H9 (cell line): ENCODE data around the gene VAV2. TPM values are rescaled to one million over a fixed set of nuclear protein-coding genes. Genes with fewer than 3 reads are reported as not detected.

Source experiments
- DNase-seq: peaks from one replicate; pipeline ENCODE4 v3.0.0-alpha.2; 2017
- H2AFZ ChIP-seq: one replicate; pipeline ENCODE4 v1.6.1; 2013; ENCODE audit warnings: mild to moderate bottlenecking, low read length, control low read depth, moderate library complexity
- H2AK5ac ChIP-seq: 2 replicates; pipeline ENCODE4 v1.6.1; 2013; ENCODE audit warnings: low read length, control low read depth, mixed read lengths; ENCODE audit not compliant: insufficient read length
- H2BK120ac ChIP-seq: one replicate; pipeline ENCODE4 v1.6.1; 2013; ENCODE audit warnings: low read depth, mild to moderate bottlenecking, low read length, control low read depth, inconsistent platforms; ENCODE audit not compliant: poor library complexity, severe bottlenecking
- H2BK12ac ChIP-seq: 2 replicates; pipeline ENCODE4 v1.6.1; 2013; ENCODE audit warnings: low read length, control low read depth, mixed read lengths, low read depth; ENCODE audit not compliant: insufficient read length
- H2BK15ac ChIP-seq: 2 replicates; pipeline ENCODE4 v1.6.1; 2013; ENCODE audit warnings: low read depth, low read length, control low read depth
- H2BK20ac ChIP-seq: one replicate; pipeline ENCODE4 v1.6.1; 2013; ENCODE audit warnings: low read depth, mild to moderate bottlenecking, low read length, control low read depth, inconsistent platforms; ENCODE audit not compliant: poor library complexity, severe bottlenecking
- H2BK5ac ChIP-seq: 2 replicates; pipeline ENCODE4 v1.6.1; 2013; ENCODE audit warnings: low read length, control low read depth, mixed read lengths; ENCODE audit not compliant: insufficient read length
- H3K14ac ChIP-seq: 2 replicates; pipeline ENCODE4 v1.6.1; 2013; ENCODE audit warnings: low read length, control low read depth; ENCODE audit not compliant: insufficient read depth
- H3K18ac ChIP-seq: 2 replicates; pipeline ENCODE4 v1.6.1; 2013; ENCODE audit warnings: low read depth, mild to moderate bottlenecking, mixed read lengths, low read length, control low read depth; ENCODE audit not compliant: insufficient read length
- H3K23ac ChIP-seq: 2 replicates; pipeline ENCODE4 v1.6.1; 2013; ENCODE audit warnings: low read length, control low read depth, mixed read lengths, low read depth; ENCODE audit not compliant: insufficient read length
- H3K23me2 ChIP-seq: 2 replicates; pipeline ENCODE4 v1.6.1; 2013; ENCODE audit warnings: low read depth, mild to moderate bottlenecking, mixed read lengths, low read length, control low read depth; ENCODE audit not compliant: insufficient read length, poor library complexity, severe bottlenecking
- H3K27ac ChIP-seq: 2 replicates; pipeline ENCODE4 v1.5.1; 2013; ENCODE audit warnings: low read length, control low read depth, mixed read lengths, low read depth; ENCODE audit not compliant: insufficient read length
- H3K27me3 ChIP-seq: 2 replicates; pipeline ENCODE4 v1.6.1; 2013; ENCODE audit warnings: low read length, control low read depth, inconsistent platforms; ENCODE audit not compliant: insufficient read depth
- H3K4ac ChIP-seq: 2 replicates; pipeline ENCODE4 v1.6.1; 2013; ENCODE audit warnings: low read depth, mild to moderate bottlenecking, control low read depth, inconsistent platforms, low read length, moderate library complexity
- H3K4me1 ChIP-seq: 2 replicates; pipeline ENCODE4 v1.6.1; 2013; ENCODE audit warnings: low read length, control low read depth, inconsistent platforms; ENCODE audit not compliant: insufficient read depth
- H3K4me2 ChIP-seq: 2 replicates; pipeline ENCODE4 v1.6.1; 2013; ENCODE audit warnings: low read length, control low read depth, mixed read lengths; ENCODE audit not compliant: insufficient read length, insufficient read depth
- H3K56ac ChIP-seq: 2 replicates; pipeline ENCODE4 v1.6.1; 2013; ENCODE audit warnings: low read depth, mild to moderate bottlenecking, mixed read lengths, low read length, control low read depth; ENCODE audit not compliant: insufficient read length
- H3K79me1 ChIP-seq: 2 replicates; pipeline ENCODE4 v1.6.1; 2013; ENCODE audit warnings: low read depth, mild to moderate bottlenecking, moderate library complexity, low read length, control low read depth, inconsistent platforms; ENCODE audit not compliant: insufficient read depth, poor library complexity, severe bottlenecking
- H3K79me2 ChIP-seq: 2 replicates; pipeline ENCODE4 v1.6.1; 2013; ENCODE audit warnings: low read length, control low read depth, inconsistent platforms; ENCODE audit not compliant: insufficient read depth
- H3K9ac ChIP-seq: 2 replicates; pipeline ENCODE4 v1.6.1; 2013; ENCODE audit warnings: low read length, control low read depth, mixed read lengths; ENCODE audit not compliant: insufficient read length; ENCODE audit errors: extremely low read depth
- H3K9me3 ChIP-seq: one replicate; pipeline ENCODE4 v1.6.1; 2013; ENCODE audit warnings: low read depth, low read length, inconsistent platforms; ENCODE audit not compliant: control insufficient read depth
- H3T11ph ChIP-seq: one replicate; pipeline ENCODE4 v1.6.1; 2013; ENCODE audit warnings: mild to moderate bottlenecking, low read length, control low read depth, inconsistent platforms
- H4K20me1 ChIP-seq: one replicate; pipeline ENCODE4 v1.6.1; 2013; ENCODE audit not compliant: control insufficient read depth, insufficient read length, insufficient read depth
- H4K5ac ChIP-seq: 2 replicates; pipeline ENCODE4 v1.6.1; 2013; ENCODE audit warnings: low read depth, mild to moderate bottlenecking, mixed read lengths, low read length, control low read depth; ENCODE audit not compliant: insufficient read length
- H4K8ac ChIP-seq: replicated peaks from 2 replicates; pipeline ENCODE4 v1.6.1; 2013; ENCODE audit warnings: low read length, control low read depth, mixed read lengths, low read depth; ENCODE audit not compliant: insufficient read length
- H4K91ac ChIP-seq: 2 replicates; pipeline ENCODE4 v1.6.1; 2013; ENCODE audit warnings: low read depth, mild to moderate bottlenecking, moderate library complexity, mixed read lengths, low read length, control low read depth; ENCODE audit not compliant: insufficient read length
- H3K27ac Mint-ChIP-seq, 3 experiments: 2 replicates in 2 of 3; 3 replicates in 1 of 3; pipeline ENCODE4 v1.8.0; 2020 to 2021; ENCODE audit warnings: mixed read lengths in 3 of 3, mild to moderate bottlenecking in 1 of 3, moderate library complexity in 1 of 3
- H3K27me3 Mint-ChIP-seq: 2 replicates; pipeline ENCODE4 v1.8.0; 2021; ENCODE audit warnings: low read depth, mild to moderate bottlenecking, moderate library complexity, mixed read lengths
- H3K36me3 Mint-ChIP-seq, 3 experiments: 2 replicates in 2 of 3; 3 replicates in 1 of 3; pipeline ENCODE4 v1.8.0; 2020 to 2021; ENCODE audit warnings: low read depth in 3 of 3, mixed read lengths in 3 of 3; ENCODE audit not compliant: insufficient read depth in 1 of 3
- H3K4me1 Mint-ChIP-seq, 2 experiments: 2 replicates each; pipeline ENCODE4 v1.8.0; 2020; ENCODE audit warnings: mixed read lengths in 2 of 2
- H3K4me3 Mint-ChIP-seq, 2 experiments: 2 replicates in 1 of 2; 3 replicates in 1 of 2; pipeline ENCODE4 v1.8.0; 2020 to 2021; ENCODE audit warnings: mild to moderate bottlenecking in 2 of 2, mixed read lengths in 2 of 2, moderate library complexity in 1 of 2
- H3K9me3 Mint-ChIP-seq, 2 experiments: 2 replicates in 1 of 2; 3 replicates in 1 of 2; pipeline ENCODE4 v1.8.0; 2020; ENCODE audit warnings: mild to moderate bottlenecking in 2 of 2, mixed read lengths in 2 of 2, moderate library complexity in 1 of 2
- WGBS: extraction: QIAGEN DNeasy Blood & Tissue Kit; methylation state at CpG from one replicate; pipeline ENCODE4 v1.1.7; 2013; ENCODE audit warnings: missing lambda C conversion rate, low lambda C conversion rate, mixed read lengths; ENCODE audit not compliant: insufficient read length; ENCODE audit errors: extremely low coverage; 5-methylcytosine and 5-hydroxymethylcytosine counted together
- total RNA-seq: library from RNA; stranded (reverse); gene quantifications from 2 replicates; pipeline ENCODE4 v1.2.1, GENCODE V29; 2021
- TF ChIP-seq, protein P1 (sequence below): fragments of 200-600 bp; sonication (generic); conservative IDR thresholded peaks from 3 replicates; pipeline ENCODE4 v1.8.0; 2021; ENCODE audit warnings: antibody characterized with exemption, mild to moderate bottlenecking

VAV2 gene
- total RNA-seq, 1 experiment from 2014 or later = 58.7 TPM

DNA sequence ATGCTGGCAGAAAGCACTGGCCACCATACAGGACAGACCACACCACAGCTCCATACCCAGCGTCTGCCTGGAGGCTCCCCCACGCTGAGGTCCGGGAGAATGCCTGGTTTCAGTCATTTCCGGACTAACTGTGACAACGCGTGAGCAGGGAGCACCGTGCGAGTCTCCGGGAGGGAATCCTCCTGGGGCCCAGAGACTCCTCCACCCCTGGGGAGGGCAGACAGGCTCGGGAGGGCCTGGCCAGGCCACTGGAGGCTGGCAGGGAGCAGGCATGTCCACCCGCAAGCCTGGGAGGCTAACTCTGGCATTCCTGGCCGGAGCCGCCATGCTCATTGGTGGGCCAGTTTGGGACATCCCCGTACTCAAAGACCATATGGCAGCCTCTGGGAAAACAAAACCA, 39.7 kb upstream of the VAV2 start:
- H4K8ac ChIP-seq = no peak overlapping the region
- DNase-seq = no peak
- TF ChIP-seq, protein P1, sequence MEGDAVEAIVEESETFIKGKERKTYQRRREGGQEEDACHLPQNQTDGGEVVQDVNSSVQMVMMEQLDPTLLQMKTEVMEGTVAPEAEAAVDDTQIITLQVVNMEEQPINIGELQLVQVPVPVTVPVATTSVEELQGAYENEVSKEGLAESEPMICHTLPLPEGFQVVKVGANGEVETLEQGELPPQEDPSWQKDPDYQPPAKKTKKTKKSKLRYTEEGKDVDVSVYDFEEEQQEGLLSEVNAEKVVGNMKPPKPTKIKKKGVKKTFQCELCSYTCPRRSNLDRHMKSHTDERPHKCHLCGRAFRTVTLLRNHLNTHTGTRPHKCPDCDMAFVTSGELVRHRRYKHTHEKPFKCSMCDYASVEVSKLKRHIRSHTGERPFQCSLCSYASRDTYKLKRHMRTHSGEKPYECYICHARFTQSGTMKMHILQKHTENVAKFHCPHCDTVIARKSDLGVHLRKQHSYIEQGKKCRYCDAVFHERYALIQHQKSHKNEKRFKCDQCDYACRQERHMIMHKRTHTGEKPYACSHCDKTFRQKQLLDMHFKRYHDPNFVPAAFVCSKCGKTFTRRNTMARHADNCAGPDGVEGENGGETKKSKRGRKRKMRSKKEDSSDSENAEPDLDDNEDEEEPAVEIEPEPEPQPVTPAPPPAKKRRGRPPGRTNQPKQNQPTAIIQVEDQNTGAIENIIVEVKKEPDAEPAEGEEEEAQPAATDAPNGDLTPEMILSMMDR = no peak
- H2BK20ac ChIP-seq = no peak overlapping the region
- no peak overlapping the region for H3K4ac ChIP-seq
- peaks cover 13 to 55% (median 55%) of the 10 kb centered on the region in 3 experiments; a peak in 6 of 7 replicates for H3K36me3 Mint-ChIP-seq
- peaks cover 2% of the 10 kb centered on the region for H3K27me3 Mint-ChIP-seq
- H4K20me1 ChIP-seq = no peaks in the 10 kb centered on the region
- whole genome bisulfite sequencing = no CpG with 5 or more reads among the region's 14 CpGs
- H3K27me3 ChIP-seq = no peaks in the 10 kb centered on the region
- H2AFZ ChIP-seq = no peak overlapping the region
- no peak overlapping the region for H2BK12ac ChIP-seq
- H3K9ac ChIP-seq = no peak overlapping the region
- H3K27ac ChIP-seq = no peak overlapping the region
- no peak overlapping the region for H4K91ac ChIP-seq
- no peaks in the 10 kb centered on the region for H3K79me1 ChIP-seq
- no peak overlapping the region for H3K14ac ChIP-seq
- no peak overlapping the region for H3T11ph ChIP-seq
- H4K5ac ChIP-seq = no peak overlapping the region
- no peak overlapping the region for H2AK5ac ChIP-seq
- H3K4me2 ChIP-seq = no peak overlapping the region
- H3K4me1 Mint-ChIP-seq = peaks cover 0 to 3% of the 10 kb centered on the region in 2 experiments; a peak in 1 of 4 replicates
- H3K4me3 Mint-ChIP-seq = no peak overlapping the region
- no peak overlapping the region for H2BK15ac ChIP-seq
- no peak overlapping the region for H3K18ac ChIP-seq
- no peak overlapping the region for H2BK120ac ChIP-seq
- no peaks in the 10 kb centered on the region for H3K23me2 ChIP-seq
- H3K79me2 ChIP-seq = no peaks in the 10 kb centered on the region
- no peak overlapping the region for H3K27ac Mint-ChIP-seq
- H3K9me3 Mint-ChIP-seq = no peaks in the 10 kb centered on the region
- no peaks in the 10 kb centered on the region for H3K9me3 ChIP-seq
- H2BK5ac ChIP-seq = no peak overlapping the region
- H3K4me1 ChIP-seq = no peaks in the 10 kb centered on the region
- no peak overlapping the region for H3K56ac ChIP-seq
- no peak overlapping the region for H3K23ac ChIP-seq
